Hepatocyte (in vitro differentiated cells): Measurements from ENCODE around the gene KRTDAP. TPM values are rescaled to one million over a fixed set of nuclear protein-coding genes. Genes with fewer than 3 reads are reported as not detected.

Experiments
- DNase-seq: peaks from one replicate; pipeline ENCODE4 v3.0.0-alpha.2; 2016; ENCODE audit warnings: low spot score
- H2AFZ ChIP-seq: fragments of 200-600 bp; sonication (generic); 2 replicates; pipeline ENCODE4 v1.6.0; 2016; ENCODE audit warnings: antibody characterized with exemption, mild to moderate bottlenecking
- H3K27ac ChIP-seq: fragments of 200-600 bp; sonication (generic); 2 replicates; pipeline ENCODE4 v1.5.1; 2016; ENCODE audit warnings: mild to moderate bottlenecking
- H3K27me3 ChIP-seq: fragments of 200-600 bp; sonication (generic); 2 replicates; pipeline ENCODE4 v1.6.1; 2016
- H3K36me3 ChIP-seq: fragments of 200-600 bp; sonication (generic); replicated peaks from 2 replicates; pipeline ENCODE4 v1.5.1; 2016; ENCODE audit warnings: low read depth; ENCODE audit not compliant: insufficient read depth
- H3K4me1 ChIP-seq: fragments of 200-600 bp; sonication (generic); 2 replicates; pipeline ENCODE4 v1.5.1; 2016; ENCODE audit warnings: mild to moderate bottlenecking, moderate library complexity; ENCODE audit not compliant: insufficient read depth
- H3K4me2 ChIP-seq: fragments of 200-600 bp; sonication (generic); 2 replicates; pipeline ENCODE4 v1.6.0; 2016
- H3K4me3 ChIP-seq: fragments of 200-600 bp; sonication (generic); 2 replicates; pipeline ENCODE4 v1.5.1; 2016; ENCODE audit warnings: mild to moderate bottlenecking
- H3K79me2 ChIP-seq: fragments of 200-600 bp; sonication (generic); 2 replicates; pipeline ENCODE4 v1.6.0; 2017; ENCODE audit warnings: mild to moderate bottlenecking
- H3K9me2 ChIP-seq: fragments of 200-600 bp; sonication (generic); replicated peaks from 2 replicates; pipeline ENCODE4 v1.6.0; 2017; ENCODE audit warnings: mild to moderate bottlenecking; ENCODE audit not compliant: insufficient read depth
- H3K9me3 ChIP-seq: fragments of 200-600 bp; sonication (generic); 2 replicates; pipeline ENCODE4 v1.5.1; 2016; ENCODE audit warnings: low read depth, mild to moderate bottlenecking
- H4K20me1 ChIP-seq: fragments of 200-600 bp; sonication (generic); 2 replicates; pipeline ENCODE4 v1.6.0; 2016; ENCODE audit warnings: mild to moderate bottlenecking; ENCODE audit not compliant: insufficient read depth, poor library complexity, severe bottlenecking
- CTCF ChIP-seq: fragments of 200-600 bp; sonication (generic); IDR thresholded peaks from 2 replicates; pipeline ENCODE4 v1.5.1; 2016; ENCODE audit warnings: antibody characterized with exemption, mild to moderate bottlenecking; ENCODE audit not compliant: poor library complexity
- EZH2 ChIP-seq: fragments of 200-600 bp; sonication (generic); IDR thresholded peaks from 2 replicates; pipeline ENCODE4 v1.6.1; 2016; ENCODE audit warnings: antibody characterized with exemption, mild to moderate bottlenecking, borderline replicate concordance
- EZH2phosphoT487 ChIP-seq: fragments of 200-600 bp; sonication (generic); IDR thresholded peaks from one replicate; pipeline ENCODE4 v1.6.1; 2018; ENCODE audit warnings: antibody characterized with exemption, mild to moderate bottlenecking, low read depth, moderate library complexity; ENCODE audit not compliant: unreplicated experiment, severe bottlenecking
- WGBS: methylation state at CpG from one replicate; pipeline ENCODE4 v1.1.6; 2016; ENCODE audit warnings: low lambda C conversion rate; ENCODE audit errors: missing lambda C conversion rate; 5-methylcytosine and 5-hydroxymethylcytosine counted together
- polyA plus RNA-seq: library from polyadenylated mRNA; unstranded; fragments of >200 nt; fragmentation: Nextera tagmentation; extraction: Ambion mirVana; gene quantifications from 2 replicates; pipeline ENCODE4 v1.2.1, GENCODE V29; 2016
- total RNA-seq: library from RNA; depleted of rRNA; stranded (reverse); fragments of >200 nt; gene quantifications from 2 replicates; pipeline ENCODE4 v1.2.3, GENCODE V29; 2014

Gene KRTDAP
- total and polyA plus RNA-seq, 2 experiments from 2014 or later, result 0.97 to 1.6 TPM

DNA sequence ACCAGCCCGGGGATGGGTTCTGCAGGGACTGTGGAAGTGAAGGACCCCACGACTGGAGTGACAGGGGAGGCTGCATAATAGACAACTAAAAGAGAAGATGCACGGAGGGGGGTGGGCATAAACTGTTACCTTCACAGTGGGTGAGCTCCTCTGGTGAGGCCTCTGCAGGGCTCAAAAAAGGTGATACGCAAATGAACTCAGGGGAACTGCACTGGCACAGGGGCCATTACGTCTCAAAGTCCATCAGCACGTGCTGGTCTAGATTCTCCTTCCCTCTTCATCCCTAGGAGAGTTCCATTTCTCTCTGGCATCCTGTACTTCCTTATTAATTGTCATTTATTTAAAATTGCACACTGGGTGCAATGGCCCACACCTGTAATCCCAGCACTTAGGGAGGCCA lies 50.3 kb downstream of the KRTDAP start:
- no peaks in the 10 kb centered on the region for H3K27me3 ChIP-seq
- no peak overlapping the region for H3K4me3 ChIP-seq
- no peak overlapping the region for H2AFZ ChIP-seq
- H4K20me1 ChIP-seq, result no peaks in the 10 kb centered on the region
- no peak for DNase-seq
- no peak overlapping the region for H3K27ac ChIP-seq
- WGBS, result 83% methylated on average over 6 of the region's 6 CpGs
- H3K9me3 ChIP-seq, result no peaks in the 10 kb centered on the region
- H3K36me3 ChIP-seq, result no peaks in the 10 kb centered on the region
- H3K4me2 ChIP-seq, result no peak overlapping the region
- no peak for TF ChIP-seq EZH2phosphoT487
- no peak for TF ChIP-seq CTCF
- TF ChIP-seq EZH2, result no peak
- no peaks in the 10 kb centered on the region for H3K9me2 ChIP-seq
- H3K4me1 ChIP-seq, result peaks cover 24% of the 10 kb centered on the region
- no peaks in the 10 kb centered on the region for H3K79me2 ChIP-seq

DNA sequence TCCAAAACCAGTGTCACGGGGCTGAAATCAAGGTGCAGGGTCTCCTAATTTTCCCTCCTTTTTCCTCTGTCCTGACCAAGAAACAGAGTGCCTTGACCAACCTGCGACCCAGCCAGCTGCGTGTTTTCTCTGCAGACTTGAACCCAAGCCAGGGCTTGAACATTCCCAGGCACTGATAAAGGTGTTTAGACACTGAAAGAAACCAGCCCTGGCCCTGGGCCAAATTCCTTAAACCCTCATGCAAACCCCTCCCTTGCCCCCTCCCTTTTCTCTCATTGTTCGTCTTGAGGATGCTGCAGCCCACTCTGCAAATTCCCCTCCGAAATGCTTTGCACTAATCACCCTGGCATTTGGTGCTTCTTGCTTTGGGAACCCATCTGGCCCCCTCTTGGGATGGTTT lies 51.7 kb downstream of the KRTDAP start:
- WGBS, result 51% methylated on average over 5 of the region's 5 CpGs
- no peaks in the 10 kb centered on the region for H3K9me2 ChIP-seq
- DNase-seq, result no peak
- H2AFZ ChIP-seq, result no peak overlapping the region
- H3K27ac ChIP-seq, result no peak overlapping the region
- TF ChIP-seq EZH2, result no peak
- no peak for TF ChIP-seq EZH2phosphoT487
- no peak for TF ChIP-seq CTCF
- no peaks in the 10 kb centered on the region for H3K79me2 ChIP-seq
- H3K36me3 ChIP-seq, result no peaks in the 10 kb centered on the region
- H3K9me3 ChIP-seq, result no peaks in the 10 kb centered on the region
- H3K27me3 ChIP-seq, result no peaks in the 10 kb centered on the region
- peaks cover 25% of the 10 kb centered on the region for H3K4me1 ChIP-seq
- no peaks in the 10 kb centered on the region for H4K20me1 ChIP-seq
- H3K4me2 ChIP-seq, result no peak overlapping the region
- H3K4me3 ChIP-seq, result no peak overlapping the region

DNA sequence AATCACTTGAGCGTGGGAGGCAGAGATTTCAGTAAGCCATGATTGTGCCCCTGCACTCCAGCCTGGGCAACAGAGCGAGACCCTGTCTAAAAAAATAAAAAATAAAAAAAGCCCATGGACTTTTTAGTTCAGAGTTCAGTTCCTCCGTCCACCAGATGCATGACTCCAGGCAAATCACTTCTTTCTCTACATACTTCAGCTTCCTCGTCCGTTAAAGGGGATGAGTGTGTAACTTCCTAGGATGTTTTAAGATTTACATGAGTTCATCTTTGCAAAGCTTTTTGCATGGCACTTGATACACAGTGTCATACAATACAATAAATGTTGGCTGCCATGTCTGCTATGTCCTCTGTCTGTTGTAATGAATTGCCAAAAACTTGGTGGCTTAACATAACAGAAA lies 52.2 kb downstream of the KRTDAP start:
- DNase-seq, result no peak
- WGBS, result 84% methylated on average over 5 of the region's 5 CpGs
- H3K4me3 ChIP-seq, result no peak overlapping the region
- no peaks in the 10 kb centered on the region for H3K36me3 ChIP-seq
- no peak overlapping the region for H3K4me2 ChIP-seq
- peaks cover 25% of the 10 kb centered on the region for H3K4me1 ChIP-seq
- no peak overlapping the region for H2AFZ ChIP-seq
- no peak for TF ChIP-seq EZH2phosphoT487
- TF ChIP-seq EZH2, result no peak
- no peak for TF ChIP-seq CTCF
- no peaks in the 10 kb centered on the region for H3K79me2 ChIP-seq
- H3K27me3 ChIP-seq, result no peaks in the 10 kb centered on the region
- no peaks in the 10 kb centered on the region for H4K20me1 ChIP-seq
- no peaks in the 10 kb centered on the region for H3K9me3 ChIP-seq
- H3K9me2 ChIP-seq, result no peaks in the 10 kb centered on the region
- H3K27ac ChIP-seq, result no peak overlapping the region
